KOPT-K1 (cell line): Measurements from ENCODE around the gene GRM8.

ENCODE experiments used
- H3K27ac ChIP-seq: fragments of 200-600 bp; sonication (generic); 2 replicates; pipeline ENCODE4 v1.5.1; 2016; ENCODE audit warnings: antibody characterized with exemption, mild to moderate bottlenecking, low read depth, low read length; ENCODE audit not compliant: poor library complexity, severe bottlenecking
- H3K36me3 ChIP-seq: fragments of 200-600 bp; sonication (generic); 2 replicates; pipeline ENCODE4 v1.5.1; 2017; ENCODE audit warnings: antibody characterized with exemption, mild to moderate bottlenecking, low read length, moderate library complexity; ENCODE audit not compliant: insufficient read depth
- H3K9me3 ChIP-seq: fragments of 200-600 bp; sonication (generic); 2 replicates; pipeline ENCODE4 v1.5.1; 2017; ENCODE audit warnings: antibody characterized with exemption, low read length, mild to moderate bottlenecking; ENCODE audit not compliant: insufficient read depth, poor library complexity, severe bottlenecking

Gene GRM8

GRCh38 chr7:126441745-126442144, 811.0 kb downstream of the GRM8 start:
- Histone ChIP-seq H3K36me3 (no peaks in the 10 kb centered on the region), H3K9me3 (no peaks in the 10 kb centered on the region), H3K27ac (no peak overlapping the region)

GRCh38 chr7:126440542-126440941, 812.2 kb downstream of the GRM8 start:
- H3K9me3 ChIP-seq, result no peaks in the 10 kb centered on the region
- H3K27ac ChIP-seq, result no peak overlapping the region
- no peaks in the 10 kb centered on the region for H3K36me3 ChIP-seq

GRCh38 chr7:126436213-126436868, 816.4 kb downstream of the GRM8 start:
- Histone ChIP-seq H3K36me3 (no peaks in the 10 kb centered on the region), H3K9me3 (no peaks in the 10 kb centered on the region), H3K27ac (no peak overlapping the region)

- H3K27ac ChIP-seq, result no peak overlapping the region
- no peaks in the 10 kb centered on the region for H3K9me3 ChIP-seq
Observed at GRCh38 chr7:126426652-126427051, 826.1 kb downstream of the GRM8 start.

GRCh38 chr7:126424985-126425384, 827.8 kb downstream of the GRM8 start:
- no peaks in the 10 kb centered on the region for H3K9me3 ChIP-seq
- no peaks in the 10 kb centered on the region for H3K36me3 ChIP-seq
- no peak overlapping the region for H3K27ac ChIP-seq

More at GRCh38 chr7:126426652-126427051, 826.1 kb downstream of the GRM8 start:
- no peaks in the 10 kb centered on the region for H3K36me3 ChIP-seq

- no peaks in the 10 kb centered on the region for H3K9me3 ChIP-seq
- no peak overlapping the region for H3K27ac ChIP-seq
- H3K36me3 ChIP-seq, result no peaks in the 10 kb centered on the region
Observed at GRCh38 chr7:126419047-126419446, 833.7 kb downstream of the GRM8 start.

GRCh38 chr7:126411821-126412383, 840.8 kb downstream of the GRM8 start:
- no peaks in the 10 kb centered on the region for H3K36me3 ChIP-seq
- H3K27ac ChIP-seq, result no peak overlapping the region
- no peaks in the 10 kb centered on the region for H3K9me3 ChIP-seq

- Histone ChIP-seq H3K9me3 (no peaks in the 10 kb centered on the region), H3K27ac (no peak overlapping the region), H3K36me3 (no peaks in the 10 kb centered on the region)
Observed at GRCh38 chr7:126411032-126411820, 841.5 kb downstream of the GRM8 start.

- Histone ChIP-seq H3K9me3 (no peaks in the 10 kb centered on the region), H3K36me3 (no peaks in the 10 kb centered on the region), H3K27ac (no peak overlapping the region)
Observed at GRCh38 chr7:126403040-126403439, 849.7 kb downstream of the GRM8 start.

GRCh38 chr7:126401918-126402317, 850.8 kb downstream of the GRM8 start:
- no peak overlapping the region for H3K27ac ChIP-seq
- no peaks in the 10 kb centered on the region for H3K9me3 ChIP-seq

GRCh38 chr7:126398851-126399529, 853.8 kb downstream of the GRM8 start:
- no peak overlapping the region for H3K27ac ChIP-seq
- H3K36me3 ChIP-seq, result no peaks in the 10 kb centered on the region
- no peaks in the 10 kb centered on the region for H3K9me3 ChIP-seq

More at GRCh38 chr7:126401918-126402317, 850.8 kb downstream of the GRM8 start:
- no peaks in the 10 kb centered on the region for H3K36me3 ChIP-seq

- no peaks in the 10 kb centered on the region for H3K36me3 ChIP-seq
- H3K9me3 ChIP-seq, result no peaks in the 10 kb centered on the region
- no peak overlapping the region for H3K27ac ChIP-seq
Observed at GRCh38 chr7:126398285-126398684, 854.5 kb downstream of the GRM8 start.

GRCh38 chr7:126394406-126394805, 858.3 kb downstream of the GRM8 start:
- Histone ChIP-seq H3K36me3 (no peaks in the 10 kb centered on the region), H3K27ac (no peak overlapping the region), H3K9me3 (no peaks in the 10 kb centered on the region)
